PC-3 (cell line): ENCODE measurements around the gene FIBIN.

Experiments
- CTCF ChIP-seq: fragments of 300-600 bp; sonication (generic); conservative IDR thresholded peaks from 2 replicates; pipeline ENCODE4 v1.5.1; 2017; ENCODE audit warnings: antibody characterized with exemption, low read depth, mild to moderate bottlenecking, low read length
- EZH2phosphoT487 ChIP-seq: fragments of 300-600 bp; sonication (generic); IDR thresholded peaks from 2 replicates; pipeline ENCODE4 v1.6.1; 2018; ENCODE audit warnings: mild to moderate bottlenecking, antibody characterized with exemption, low read length, borderline replicate concordance

- TF ChIP-seq CTCF (no peak), EZH2phosphoT487 (no peak)
Measured at GRCh38 chr11:26953770-26954392, 40.0 kb upstream of the FIBIN start.
